ENCODE measurements around the gene SNX5. TPM values are rescaled to one million over a fixed set of nuclear protein-coding genes. Genes with fewer than 3 reads are reported as not detected.

The SNX5 gene
- total RNA-seq, 2 donors from 2014 or later, result 37.3 to 50.3 TPM

DNA sequence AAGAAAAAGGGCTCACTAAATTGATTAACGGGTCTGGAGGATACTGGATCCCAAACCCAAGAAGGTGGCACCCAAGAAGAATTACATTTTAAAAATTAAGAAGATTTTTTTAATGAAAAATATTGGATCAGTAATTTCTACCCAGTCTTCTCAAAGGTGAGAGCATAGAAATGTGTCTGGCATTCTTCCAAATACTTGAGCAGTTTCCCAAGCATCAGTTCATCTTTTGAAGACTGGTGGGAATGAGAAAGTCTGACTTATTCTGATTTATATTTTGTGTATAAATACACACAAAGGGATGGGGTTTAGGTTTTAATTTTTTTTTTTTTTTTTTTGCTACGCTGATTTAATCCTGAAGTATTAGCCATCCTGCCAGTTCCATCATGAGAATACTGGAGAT is 3.5 kb upstream of the SNX5 start:
- H3K36me3 ChIP-seq, result peaks cover 8% of the 10 kb centered on the region
- peak overlapping the region in 1 of 2 donors; percentile 98 for H3K27ac ChIP-seq
- DNase-seq (ENCODE audit: low spot score), result no peak
- no peaks in the 10 kb centered on the region for H3K9me3 ChIP-seq
- H3K4me1 ChIP-seq, result peaks cover 0 to 47% of the 10 kb centered on the region in 2 donors
- H3K4me3 ChIP-seq, result peak overlapping the region in 1 of 2 donors; percentile 88
- no peaks in the 10 kb centered on the region for H3K27me3 ChIP-seq
- TF ChIP-seq, protein P1, sequence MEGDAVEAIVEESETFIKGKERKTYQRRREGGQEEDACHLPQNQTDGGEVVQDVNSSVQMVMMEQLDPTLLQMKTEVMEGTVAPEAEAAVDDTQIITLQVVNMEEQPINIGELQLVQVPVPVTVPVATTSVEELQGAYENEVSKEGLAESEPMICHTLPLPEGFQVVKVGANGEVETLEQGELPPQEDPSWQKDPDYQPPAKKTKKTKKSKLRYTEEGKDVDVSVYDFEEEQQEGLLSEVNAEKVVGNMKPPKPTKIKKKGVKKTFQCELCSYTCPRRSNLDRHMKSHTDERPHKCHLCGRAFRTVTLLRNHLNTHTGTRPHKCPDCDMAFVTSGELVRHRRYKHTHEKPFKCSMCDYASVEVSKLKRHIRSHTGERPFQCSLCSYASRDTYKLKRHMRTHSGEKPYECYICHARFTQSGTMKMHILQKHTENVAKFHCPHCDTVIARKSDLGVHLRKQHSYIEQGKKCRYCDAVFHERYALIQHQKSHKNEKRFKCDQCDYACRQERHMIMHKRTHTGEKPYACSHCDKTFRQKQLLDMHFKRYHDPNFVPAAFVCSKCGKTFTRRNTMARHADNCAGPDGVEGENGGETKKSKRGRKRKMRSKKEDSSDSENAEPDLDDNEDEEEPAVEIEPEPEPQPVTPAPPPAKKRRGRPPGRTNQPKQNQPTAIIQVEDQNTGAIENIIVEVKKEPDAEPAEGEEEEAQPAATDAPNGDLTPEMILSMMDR (IDR thresholded peaks at IDR 0.05), result no peak

- DNase-seq (ENCODE audit: low spot score), result no peak
- Histone ChIP-seq H3K4me3 (peak overlapping the region in 1 of 2 donors; percentile 88), H3K9me3 (no peaks in the 10 kb centered on the region), H3K36me3 (peaks cover 8% of the 10 kb centered on the region), H3K27me3 (no peaks in the 10 kb centered on the region), H3K27ac (peak overlapping the region; percentile 98), H3K4me1 (peaks cover 0 to 53% of the 10 kb centered on the region in 2 donors)
- TF ChIP-seq, protein P1 (IDR thresholded peaks at IDR 0.05), result no peak
These were observed 2.9 kb upstream of the SNX5 start for GRCh38 chr20:17971300-17972013.

DNA sequence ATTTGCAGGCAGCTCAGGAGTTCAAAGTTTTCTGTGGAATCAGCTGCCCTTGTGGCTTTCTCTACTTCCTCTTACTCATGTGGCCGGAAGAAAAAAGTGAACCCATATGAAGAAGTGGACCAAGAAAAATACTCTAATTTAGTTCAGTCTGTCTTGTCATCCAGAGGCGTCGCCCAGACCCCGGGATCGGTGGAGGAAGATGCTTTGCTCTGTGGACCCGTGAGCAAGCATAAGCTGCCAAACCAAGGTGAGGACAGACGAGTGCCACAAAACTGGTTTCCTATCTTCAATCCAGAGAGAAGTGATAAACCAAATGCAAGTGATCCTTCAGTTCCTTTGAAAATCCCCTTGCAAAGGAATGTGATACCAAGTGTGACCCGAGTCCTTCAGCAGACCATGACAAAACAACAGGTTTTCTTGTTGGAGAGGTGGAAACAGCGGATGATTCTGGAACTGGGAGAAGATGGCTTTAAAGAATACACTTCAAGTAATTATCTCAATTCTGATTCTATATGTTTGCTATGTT is 1.4 kb upstream of the SNX5 start:
- peak overlapping the region; percentile 75 to 88 for H3K4me3 ChIP-seq
- no peaks in the 10 kb centered on the region for H3K9me3 ChIP-seq
- DNase-seq (ENCODE audit: low spot score), result no peak
- H3K27me3 ChIP-seq, result no peaks in the 10 kb centered on the region
- peaks cover 0 to 68% of the 10 kb centered on the region in 2 donors for H3K4me1 ChIP-seq
- TF ChIP-seq, protein P1 (IDR thresholded peaks at IDR 0.05), result no peak
- H3K27ac ChIP-seq, result peak overlapping the region; percentile 98
- no peaks in the 10 kb centered on the region for H3K36me3 ChIP-seq

DNA sequence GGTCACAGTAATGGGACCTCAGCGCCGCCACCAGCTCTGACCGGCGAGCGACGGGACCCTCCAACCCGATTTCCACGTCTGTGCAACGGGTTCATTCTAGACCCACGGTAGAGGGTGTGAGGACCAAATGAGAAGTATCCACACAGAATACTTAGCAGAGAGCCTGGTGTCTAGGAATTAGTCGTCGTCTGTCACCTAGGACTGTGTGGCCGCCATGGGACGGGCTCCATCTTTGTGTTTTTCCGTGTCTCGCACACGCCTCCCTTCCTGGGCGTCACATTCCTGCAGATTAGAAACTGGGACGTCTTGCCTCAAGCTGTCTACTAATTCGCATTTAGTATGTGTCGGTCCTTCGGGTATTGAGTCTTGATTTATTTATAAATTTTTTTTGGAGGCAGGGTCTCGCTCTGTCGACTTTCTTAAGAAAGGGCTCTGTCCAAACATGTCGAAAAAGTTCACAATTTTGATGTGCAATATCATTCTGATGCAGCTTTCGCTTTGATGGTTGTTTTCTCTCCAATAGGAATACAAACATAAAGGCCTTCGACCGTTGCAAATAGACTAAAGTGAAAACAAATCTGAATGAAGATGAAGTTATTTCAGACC is 787 bp upstream of the SNX5 start:
- peak overlapping the region; percentile 98 for H3K27ac ChIP-seq
- no peaks in the 10 kb centered on the region for H3K36me3 ChIP-seq
- H3K4me3 ChIP-seq, result peak overlapping the region; percentile 75 to 88
- no peaks in the 10 kb centered on the region for H3K27me3 ChIP-seq
- TF ChIP-seq, protein P1 (IDR thresholded peaks at IDR 0.05), result no peak
- H3K4me1 ChIP-seq, result peaks cover 0 to 74% of the 10 kb centered on the region in 2 donors
- H3K9me3 ChIP-seq, result no peaks in the 10 kb centered on the region
- no peak for DNase-seq (ENCODE audit: low spot score)

DNA sequence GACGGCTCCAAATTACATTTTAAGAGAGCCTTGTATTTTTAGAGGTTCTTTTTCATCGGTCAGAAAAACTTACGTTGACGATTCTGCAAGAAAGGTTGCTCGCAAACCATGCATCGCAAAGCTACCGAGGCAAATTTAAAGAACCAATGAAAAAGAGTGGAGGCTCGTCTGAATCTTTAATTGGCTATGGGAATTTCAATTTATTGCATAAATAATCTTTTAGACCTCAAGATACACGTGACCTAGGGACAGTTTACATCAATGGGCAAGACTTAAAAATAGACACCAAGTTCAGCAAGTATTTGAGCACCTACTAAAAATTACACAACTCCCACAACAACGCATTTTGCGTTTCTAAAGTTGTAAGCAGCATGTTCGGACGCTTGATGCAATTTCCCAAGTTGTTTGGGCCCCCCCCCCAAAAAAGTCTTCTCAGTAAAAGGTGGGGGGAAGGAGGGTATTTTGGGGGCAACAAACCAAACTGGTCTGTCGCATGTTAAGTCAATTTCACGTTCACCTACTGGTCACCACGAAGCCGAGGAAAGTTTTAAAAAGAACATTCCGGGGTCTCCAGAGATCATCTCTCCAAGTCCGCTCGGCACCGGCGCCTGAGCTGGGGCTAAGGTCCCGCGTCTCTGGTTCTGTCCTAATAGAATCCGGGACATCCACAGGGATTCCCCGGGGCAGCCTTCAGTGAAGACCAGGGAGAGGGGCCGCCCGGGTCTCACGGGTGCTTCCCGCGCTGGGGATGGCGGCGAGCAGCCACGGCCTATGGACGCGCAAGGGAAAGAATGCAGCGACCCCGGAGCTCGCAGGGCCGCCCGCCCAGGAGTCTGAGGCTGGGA is 851 bp downstream of the SNX5 start:
- Histone ChIP-seq H3K27ac (peak overlapping the region; percentile 98), H3K27me3 (no peaks in the 10 kb centered on the region), H3K4me1 (peaks cover 0 to 74% of the 10 kb centered on the region in 2 donors), H3K36me3 (no peaks in the 10 kb centered on the region), H3K9me3 (no peaks in the 10 kb centered on the region), H3K4me3 (peak overlapping the region; percentile 75 to 88)
- TF ChIP-seq, protein P1 (IDR thresholded peaks at IDR 0.05), result no peak
- DNase-seq (ENCODE audit: low spot score), result no peak
